ENCODE data around the gene TMEM132E.

GRCh38 chr17:34669511-34669910 lies 90.1 kb downstream of the TMEM132E start:
- TF ChIP-seq MXI1 (IDR thresholded peaks at IDR 0.05; ENCODE audit: borderline replicate concordance, low read depth, low read length) (no peak), CTCF (conservative IDR thresholded peaks at IDR 0.05; ENCODE audit: low read depth, low read length) (no peak), CEBPB (IDR thresholded peaks at IDR 0.05; ENCODE audit: low read depth, low read length) (no peak), SMC3 (IDR thresholded peaks at IDR 0.05; ENCODE audit: low read depth, low read length) (no peak), USF2 (IDR thresholded peaks at IDR 0.05; ENCODE audit: low read depth, low read length) (no peak), RAD21 (IDR thresholded peaks at IDR 0.05; ENCODE audit: low read length) (no peak), POLR2A (IDR thresholded peaks at IDR 0.05; ENCODE audit: low read depth, low read length) (no peak), MAZ (IDR thresholded peaks at IDR 0.05; ENCODE audit: borderline replicate concordance, low read depth, low read length) (no peak), MAFK (IDR thresholded peaks at IDR 0.05; ENCODE audit: low read depth, low read length) (no peak), RCOR1 (IDR thresholded peaks at IDR 0.05; ENCODE audit: insufficient replicate concordance, low read length) (no peak), BHLHE40 (IDR thresholded peaks at IDR 0.05; ENCODE audit: low read depth, low read length) (no peak)
- TF ChIP-seq, protein P1, sequence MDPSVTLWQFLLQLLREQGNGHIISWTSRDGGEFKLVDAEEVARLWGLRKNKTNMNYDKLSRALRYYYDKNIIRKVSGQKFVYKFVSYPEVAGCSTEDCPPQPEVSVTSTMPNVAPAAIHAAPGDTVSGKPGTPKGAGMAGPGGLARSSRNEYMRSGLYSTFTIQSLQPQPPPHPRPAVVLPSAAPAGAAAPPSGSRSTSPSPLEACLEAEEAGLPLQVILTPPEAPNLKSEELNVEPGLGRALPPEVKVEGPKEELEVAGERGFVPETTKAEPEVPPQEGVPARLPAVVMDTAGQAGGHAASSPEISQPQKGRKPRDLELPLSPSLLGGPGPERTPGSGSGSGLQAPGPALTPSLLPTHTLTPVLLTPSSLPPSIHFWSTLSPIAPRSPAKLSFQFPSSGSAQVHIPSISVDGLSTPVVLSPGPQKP (IDR thresholded peaks at IDR 0.05; ENCODE audit: borderline replicate concordance, low read depth, low read length): no peak

Measured in IMR-90 (cell line).